Prostate gland (tissue), 2 donors: ENCODE data around the gene DUS1L.

Experiments used
- POLR2A ChIP-seq: fragments of 450-650 bp; IDR thresholded peaks from one replicate; pipeline ENCODE4 v1.6.1; 2016; ENCODE audit warnings: antibody characterized with exemption, mild to moderate bottlenecking
- POLR2AphosphoS5 ChIP-seq: sonication (generic); formaldehyde crosslinking; IDR thresholded peaks from one replicate; pipeline ENCODE4 v1.6.1; 2017; ENCODE audit warnings: antibody characterized with exemption
- TF ChIP-seq, protein P1 (sequence below), 4 experiments: fragments of 200-600 bp in 2 of 4; fragments of 450-650 bp in 2 of 4; sonication (generic) in 2 of 4; IDR thresholded peaks; 1 replicate in 3 of 4; 2 replicates in 1 of 4; pipeline ENCODE4 v1.5.1; 2016 to 2019; ENCODE audit warnings: antibody characterized with exemption in 4 of 4, mild to moderate bottlenecking in 2 of 4, moderate library complexity in 2 of 4

DNA sequence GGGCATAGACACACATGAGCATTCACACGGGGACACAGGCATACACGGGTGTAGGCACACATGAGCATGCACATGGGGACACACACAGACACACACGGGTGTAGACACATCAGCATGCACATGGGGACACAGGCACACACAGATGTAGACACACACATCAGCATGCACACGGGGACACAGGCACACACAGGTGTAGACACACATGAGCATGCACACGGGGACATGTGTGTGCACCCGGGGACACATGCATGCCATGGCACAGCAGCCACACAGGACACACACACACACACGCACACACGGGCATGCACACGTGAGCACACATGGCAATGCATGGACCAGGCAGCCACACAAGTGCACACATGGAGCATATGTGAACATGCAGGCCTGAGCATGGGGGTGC lies 23.0 kb downstream of the DUS1L start:
- TF ChIP-seq, protein P1, sequence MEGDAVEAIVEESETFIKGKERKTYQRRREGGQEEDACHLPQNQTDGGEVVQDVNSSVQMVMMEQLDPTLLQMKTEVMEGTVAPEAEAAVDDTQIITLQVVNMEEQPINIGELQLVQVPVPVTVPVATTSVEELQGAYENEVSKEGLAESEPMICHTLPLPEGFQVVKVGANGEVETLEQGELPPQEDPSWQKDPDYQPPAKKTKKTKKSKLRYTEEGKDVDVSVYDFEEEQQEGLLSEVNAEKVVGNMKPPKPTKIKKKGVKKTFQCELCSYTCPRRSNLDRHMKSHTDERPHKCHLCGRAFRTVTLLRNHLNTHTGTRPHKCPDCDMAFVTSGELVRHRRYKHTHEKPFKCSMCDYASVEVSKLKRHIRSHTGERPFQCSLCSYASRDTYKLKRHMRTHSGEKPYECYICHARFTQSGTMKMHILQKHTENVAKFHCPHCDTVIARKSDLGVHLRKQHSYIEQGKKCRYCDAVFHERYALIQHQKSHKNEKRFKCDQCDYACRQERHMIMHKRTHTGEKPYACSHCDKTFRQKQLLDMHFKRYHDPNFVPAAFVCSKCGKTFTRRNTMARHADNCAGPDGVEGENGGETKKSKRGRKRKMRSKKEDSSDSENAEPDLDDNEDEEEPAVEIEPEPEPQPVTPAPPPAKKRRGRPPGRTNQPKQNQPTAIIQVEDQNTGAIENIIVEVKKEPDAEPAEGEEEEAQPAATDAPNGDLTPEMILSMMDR (IDR thresholded peaks at IDR 0.05), result no peak
- TF ChIP-seq POLR2AphosphoS5, result no peak
- TF ChIP-seq POLR2A, result no peak
